Liver (tissue), 9 donors: ENCODE results near the gene CARMIL1. TPM values are rescaled to one million over a fixed set of nuclear protein-coding genes. Genes with fewer than 3 reads are reported as not detected.

Experiments used
- DNase-seq: peaks from one replicate; pipeline ENCODE4 v3.0.0-alpha.2; 2017; ENCODE audit warnings: low spot score
- H3K27ac ChIP-seq, 2 donors: one replicate each; pipeline ENCODE4 v1.7.0; 2013; ENCODE audit warnings: inconsistent platforms in 2 of 2, low read length in 2 of 2, control low read depth in 1 of 2, low read depth in 1 of 2, mild to moderate bottlenecking in 1 of 2
- H3K27me3 ChIP-seq, 4 donors: one replicate each; pipeline versions ENCODE4 v1.6.1 to v1.7.0; 2013; ENCODE audit warnings: low read length in 3 of 4, inconsistent platforms in 1 of 4, mild to moderate bottlenecking in 1 of 4, moderate library complexity in 1 of 4; ENCODE audit not compliant: control insufficient read depth in 4 of 4, insufficient read depth in 4 of 4
- H3K36me3 ChIP-seq, 4 donors: one replicate each; pipeline versions ENCODE4 v1.6.1 to v1.7.0; 2013; ENCODE audit warnings: low read length in 3 of 4, mild to moderate bottlenecking in 3 of 4, low read depth in 1 of 4, moderate library complexity in 1 of 4; ENCODE audit not compliant: control insufficient read depth in 4 of 4, insufficient read depth in 3 of 4
- H3K4me1 ChIP-seq, 4 donors: one replicate each; pipeline versions ENCODE4 v1.6.1 to v1.7.0; 2013; ENCODE audit warnings: low read length in 3 of 4, mild to moderate bottlenecking in 3 of 4, moderate library complexity in 1 of 4; ENCODE audit not compliant: control insufficient read depth in 4 of 4, insufficient read depth in 4 of 4
- H3K4me3 ChIP-seq, 3 donors: one replicate each; pipeline versions ENCODE4 v1.6.1 to v1.7.0; 2013; ENCODE audit warnings: low read length in 3 of 3, control low read depth in 1 of 3, low read depth in 1 of 3, mild to moderate bottlenecking in 1 of 3
- H3K9ac ChIP-seq, 2 donors: one replicate each; pipeline ENCODE4 v1.7.0; 2013; ENCODE audit warnings: low read length in 2 of 2, mild to moderate bottlenecking in 2 of 2, moderate library complexity in 2 of 2, control low read depth in 1 of 2, low read depth in 1 of 2
- H3K9me3 ChIP-seq, 4 donors: one replicate each; pipeline versions ENCODE4 v1.6.1 to v1.7.0; 2013; ENCODE audit warnings: low read length in 3 of 4; ENCODE audit not compliant: control insufficient read depth in 4 of 4
- ATF3 ChIP-seq: IDR thresholded peaks from 2 replicates; pipeline ENCODE4 v1.6.1; 2016; ENCODE audit warnings: antibody characterized with exemption
- EGR1 ChIP-seq, 2 donors: IDR thresholded peaks; 2 replicates each; pipeline ENCODE4 v1.6.1; 2016 to 2018; ENCODE audit warnings: antibody characterized with exemption in 2 of 2, low read depth in 2 of 2
- FOXA1 ChIP-seq: IDR thresholded peaks from 2 replicates; pipeline ENCODE4 v1.6.1; 2016; ENCODE audit warnings: antibody characterized with exemption
- FOXA2 ChIP-seq: IDR thresholded peaks from 2 replicates; pipeline ENCODE4 v1.6.1; 2016; ENCODE audit warnings: antibody characterized with exemption
- GABPA ChIP-seq, 2 donors: IDR thresholded peaks in 1 of 2; conservative IDR thresholded peaks in 1 of 2; 2 replicates each; pipeline ENCODE4 v1.6.1; 2016; ENCODE audit warnings: antibody characterized with exemption in 2 of 2, mild to moderate bottlenecking in 1 of 2, moderate library complexity in 1 of 2
- HNF4A ChIP-seq, 2 donors: conservative IDR thresholded peaks; 2 replicates each; pipeline ENCODE4 v1.6.1; 2016; ENCODE audit warnings: antibody characterized with exemption in 2 of 2, mild to moderate bottlenecking in 2 of 2
- HNF4G ChIP-seq: IDR thresholded peaks from 2 replicates; pipeline ENCODE4 v1.6.1; 2016; ENCODE audit warnings: antibody characterized with exemption
- JUND ChIP-seq, 2 donors: IDR thresholded peaks; 2 replicates each; pipeline ENCODE4 v1.6.1; 2016; ENCODE audit warnings: antibody characterized with exemption in 2 of 2
- NR2F2 ChIP-seq: IDR thresholded peaks from 2 replicates; pipeline ENCODE4 v1.6.1; 2016; ENCODE audit warnings: antibody characterized with exemption
- RAD21 ChIP-seq, 2 donors: IDR thresholded peaks; 2 replicates each; pipeline ENCODE4 v1.6.1; 2016; ENCODE audit warnings: antibody characterized with exemption in 2 of 2, mild to moderate bottlenecking in 2 of 2
- REST ChIP-seq: IDR thresholded peaks from 2 replicates; pipeline ENCODE4 v1.6.1; 2016; ENCODE audit warnings: antibody characterized with exemption, mild to moderate bottlenecking
- RXRA ChIP-seq, 2 donors: IDR thresholded peaks; 2 replicates each; pipeline ENCODE4 v1.6.1; 2017 to 2018; ENCODE audit warnings: antibody characterized with exemption in 2 of 2, mild to moderate bottlenecking in 1 of 2
- SP1 ChIP-seq: IDR thresholded peaks from 2 replicates; pipeline ENCODE4 v1.6.1; 2018; ENCODE audit warnings: antibody characterized with exemption, mild to moderate bottlenecking
- TAF1 ChIP-seq: conservative IDR thresholded peaks from 2 replicates; pipeline ENCODE4 v1.6.1; 2016; ENCODE audit warnings: antibody characterized with exemption, mild to moderate bottlenecking
- YY1 ChIP-seq: IDR thresholded peaks from 2 replicates; pipeline ENCODE4 v1.6.1; 2016; ENCODE audit warnings: antibody characterized with exemption, mild to moderate bottlenecking
- WGBS: extraction: QIAGEN DNeasy Blood & Tissue Kit; methylation state at CpG from one replicate; pipeline ENCODE4 v1.1.7; 2013; 5-methylcytosine and 5-hydroxymethylcytosine counted together
- polyA plus RNA-seq, 2 donors: library from polyadenylated mRNA; stranded (reverse) in 1 of 2; unstranded in 1 of 2; fragments of 200-250 nt in 1 of 2; fragments of >200 nt in 1 of 2; fragmentation: Nextera tagmentation in 1 of 2; extraction: Ambion mirVana in 1 of 2; gene quantifications; one replicate each; pipeline versions ENCODE4 v1.2.1 to v1.2.3, GENCODE V29; 2013 to 2015
- total RNA-seq, 2 donors: library from RNA; depleted of rRNA; stranded (reverse); fragments of >200 nt; gene quantifications; one replicate each; pipeline ENCODE4 v1.2.3, GENCODE V29; 2014
- TF ChIP-seq, protein P1 (sequence below): IDR thresholded peaks from 2 replicates; pipeline ENCODE4 v1.6.1; 2016; ENCODE audit warnings: antibody characterized with exemption
- TF ChIP-seq, protein P2 (sequence below): IDR thresholded peaks from 2 replicates; pipeline ENCODE4 v1.6.1; 2016; ENCODE audit warnings: antibody characterized with exemption
- TF ChIP-seq, protein P3 (sequence below): fragments of 150-350 bp; IDR thresholded peaks from 2 replicates; pipeline ENCODE4 v1.5.1; 2017; ENCODE audit warnings: improper control_type of control experiment, low read depth, low read length; ENCODE audit not compliant: missing input control
- donor health status: healthy.
- donor health status: healthy.
- donor health status: healthy.
- donor health status: healthy.
- donor health status: healthy.

The CARMIL1 gene
- total and polyA plus RNA-seq, 4 donors = 1.4 to 9.5 (median 3.5) TPM

DNA sequence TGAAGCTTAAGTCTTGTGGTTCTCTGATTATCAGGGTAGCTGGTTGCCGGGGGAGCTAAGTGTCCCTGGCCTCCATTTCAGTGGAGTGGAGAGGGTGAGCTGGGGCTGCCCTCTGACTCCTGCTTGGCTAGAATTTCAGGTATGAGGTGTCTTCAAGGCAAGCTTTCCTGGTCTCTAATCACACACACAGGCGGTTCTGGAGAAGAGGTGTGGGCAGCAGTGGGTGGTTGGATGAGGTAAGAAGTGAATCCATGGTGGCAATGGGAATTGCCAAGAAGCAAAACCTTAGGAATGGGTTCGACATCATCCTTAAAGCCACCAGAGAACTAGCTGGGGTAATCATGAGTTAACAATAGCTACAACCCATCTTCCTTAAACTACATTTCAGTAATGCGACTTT, 157.6 kb downstream of the CARMIL1 start:
- Histone ChIP-seq H3K9ac (no peak overlapping the region), H3K9me3 (no peaks in the 10 kb centered on the region), H3K4me1 (no peaks in the 10 kb centered on the region), H3K27ac (no peak overlapping the region), H3K4me3 (no peak overlapping the region), H3K36me3 (no peaks in the 10 kb centered on the region), H3K27me3 (no peaks in the 10 kb centered on the region)
- WGBS = 98% methylated on average over 4 of the region's 4 CpGs
- no peak for DNase-seq
- TF ChIP-seq RAD21 (IDR thresholded peaks at IDR 0.05) (no peak), RXRA (IDR thresholded peaks at IDR 0.05) (no peak), FOXA2 (no peak), FOXA1 (no peak), TAF1 (no peak), GABPA (IDR thresholded peaks at IDR 0.05 in 1 of 2, conservative IDR thresholded peaks at IDR 0.05 in 1 of 2) (no peak), YY1 (no peak), EGR1 (IDR thresholded peaks at IDR 0.05; ENCODE audit: low read depth in 2 of 2) (no peak), ATF3 (no peak), HNF4A (conservative IDR thresholded peaks at IDR 0.05) (no peak), HNF4G (no peak), REST (no peak), NR2F2 (no peak)
- TF ChIP-seq, protein P1, sequence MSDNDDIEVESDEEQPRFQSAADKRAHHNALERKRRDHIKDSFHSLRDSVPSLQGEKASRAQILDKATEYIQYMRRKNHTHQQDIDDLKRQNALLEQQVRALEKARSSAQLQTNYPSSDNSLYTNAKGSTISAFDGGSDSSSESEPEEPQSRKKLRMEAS = no peak
- TF ChIP-seq, protein P2, sequence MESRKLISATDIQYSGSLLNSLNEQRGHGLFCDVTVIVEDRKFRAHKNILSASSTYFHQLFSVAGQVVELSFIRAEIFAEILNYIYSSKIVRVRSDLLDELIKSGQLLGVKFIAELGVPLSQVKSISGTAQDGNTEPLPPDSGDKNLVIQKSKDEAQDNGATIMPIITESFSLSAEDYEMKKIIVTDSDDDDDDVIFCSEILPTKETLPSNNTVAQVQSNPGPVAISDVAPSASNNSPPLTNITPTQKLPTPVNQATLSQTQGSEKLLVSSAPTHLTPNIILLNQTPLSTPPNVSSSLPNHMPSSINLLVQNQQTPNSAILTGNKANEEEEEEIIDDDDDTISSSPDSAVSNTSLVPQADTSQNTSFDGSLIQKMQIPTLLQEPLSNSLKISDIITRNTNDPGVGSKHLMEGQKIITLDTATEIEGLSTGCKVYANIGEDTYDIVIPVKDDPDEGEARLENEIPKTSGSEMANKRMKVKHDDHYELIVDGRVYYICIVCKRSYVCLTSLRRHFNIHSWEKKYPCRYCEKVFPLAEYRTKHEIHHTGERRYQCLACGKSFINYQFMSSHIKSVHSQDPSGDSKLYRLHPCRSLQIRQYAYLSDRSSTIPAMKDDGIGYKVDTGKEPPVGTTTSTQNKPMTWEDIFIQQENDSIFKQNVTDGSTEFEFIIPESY = no peak
- TF ChIP-seq, protein P3, sequence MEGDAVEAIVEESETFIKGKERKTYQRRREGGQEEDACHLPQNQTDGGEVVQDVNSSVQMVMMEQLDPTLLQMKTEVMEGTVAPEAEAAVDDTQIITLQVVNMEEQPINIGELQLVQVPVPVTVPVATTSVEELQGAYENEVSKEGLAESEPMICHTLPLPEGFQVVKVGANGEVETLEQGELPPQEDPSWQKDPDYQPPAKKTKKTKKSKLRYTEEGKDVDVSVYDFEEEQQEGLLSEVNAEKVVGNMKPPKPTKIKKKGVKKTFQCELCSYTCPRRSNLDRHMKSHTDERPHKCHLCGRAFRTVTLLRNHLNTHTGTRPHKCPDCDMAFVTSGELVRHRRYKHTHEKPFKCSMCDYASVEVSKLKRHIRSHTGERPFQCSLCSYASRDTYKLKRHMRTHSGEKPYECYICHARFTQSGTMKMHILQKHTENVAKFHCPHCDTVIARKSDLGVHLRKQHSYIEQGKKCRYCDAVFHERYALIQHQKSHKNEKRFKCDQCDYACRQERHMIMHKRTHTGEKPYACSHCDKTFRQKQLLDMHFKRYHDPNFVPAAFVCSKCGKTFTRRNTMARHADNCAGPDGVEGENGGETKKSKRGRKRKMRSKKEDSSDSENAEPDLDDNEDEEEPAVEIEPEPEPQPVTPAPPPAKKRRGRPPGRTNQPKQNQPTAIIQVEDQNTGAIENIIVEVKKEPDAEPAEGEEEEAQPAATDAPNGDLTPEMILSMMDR = no peak

DNA sequence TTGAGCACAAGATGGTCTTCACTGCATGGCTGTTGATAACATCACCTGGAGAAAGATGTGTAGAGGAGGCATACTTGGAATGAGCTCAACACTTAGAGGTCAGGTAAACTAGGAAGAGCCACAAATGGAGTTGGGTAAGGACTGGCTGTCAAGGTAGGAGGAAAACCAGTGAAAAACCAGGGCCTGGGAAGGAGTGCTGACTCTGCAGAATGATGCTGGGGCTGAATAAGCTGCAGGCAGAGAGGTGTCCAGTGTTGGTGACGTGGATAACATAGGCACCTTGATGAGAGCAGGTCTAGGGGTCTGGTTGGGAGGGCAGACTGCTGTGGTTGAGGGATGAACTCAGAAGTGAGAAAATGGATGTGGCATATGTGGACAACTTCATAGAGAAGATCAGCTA, 160.2 kb downstream of the CARMIL1 start:
- no peak overlapping the region for H3K4me3 ChIP-seq
- WGBS = 98% methylated on average over 1 of the region's 1 CpG
- no peak for DNase-seq

More for the DNA sequence above, 160.2 kb downstream of the CARMIL1 start:
- Histone ChIP-seq H3K36me3 (no peaks in the 10 kb centered on the region), H3K9me3 (no peaks in the 10 kb centered on the region), H3K27me3 (no peaks in the 10 kb centered on the region), H3K9ac (no peak overlapping the region), H3K4me1 (peaks cover 0 to 3% (median 0%) of the 10 kb centered on the region in 4 donors), H3K27ac (no peak overlapping the region)
- TF ChIP-seq SP1 (no peak), RXRA (IDR thresholded peaks at IDR 0.05) (no peak), FOXA2 (no peak), HNF4G (no peak), REST (no peak), NR2F2 (no peak), HNF4A (conservative IDR thresholded peaks at IDR 0.05) (no peak), TAF1 (no peak), YY1 (no peak), RAD21 (IDR thresholded peaks at IDR 0.05) (no peak), JUND (IDR thresholded peaks at IDR 0.05) (no peak), ATF3 (no peak), FOXA1 (no peak), EGR1 (IDR thresholded peaks at IDR 0.05; ENCODE audit: low read depth in 2 of 2) (no peak)
- TF ChIP-seq, protein P2 = no peak
